ENCODE results near the gene CDPF1. TPM values are rescaled to one million over a fixed set of nuclear protein-coding genes. Genes with fewer than 3 reads are reported as not detected.

CDPF1 gene
- total and polyA plus RNA-seq, 2 experiments from 2014 or later = 10.1 to 14.5 TPM

GRCh38 chr22:46281866-46282678 lies 32.0 kb upstream of the CDPF1 start (continued):
- TF ChIP-seq REST (IDR thresholded peaks at IDR 0.05; ENCODE audit: unreplicated experiment) = no peak

- Histone ChIP-seq H3K9me2 (ENCODE audit: insufficient read depth) (no peaks in the 10 kb centered on the region), H3K4me1 (ENCODE audit: insufficient read depth) (no peaks in the 10 kb centered on the region), H4K20me1 (replicated peaks; ENCODE audit: insufficient read depth) (no peaks in the 10 kb centered on the region), H3K79me2 (replicated peaks; ENCODE audit: insufficient read depth) (no peaks in the 10 kb centered on the region), H3K4me3 (no peak overlapping the region), H3F3A (replicated peaks; ENCODE audit: low read depth) (no peaks in the 10 kb centered on the region), H2AFZ (no peak overlapping the region), H3K36me3 (ENCODE audit: insufficient read depth) (peaks cover 8% of the 10 kb centered on the region; the same call in 1 of the 2 replicates), H3K27me3 (ENCODE audit: insufficient read depth) (no peaks in the 10 kb centered on the region), H3K27ac (ENCODE audit: low read depth) (no peak overlapping the region), H3K4me2 (no peak overlapping the region)
- ATAC-seq = no peak
- TF ChIP-seq ZNF331 (CRISPR knock-in tag; IDR thresholded peaks at IDR 0.05; ENCODE audit: low read depth) (no peak), EZH2phosphoT487 (IDR thresholded peaks at IDR 0.05; ENCODE audit: unreplicated experiment) (no peak), ZNF114 (CRISPR knock-in tag; IDR thresholded peaks at IDR 0.05) (no peak), POLR2AphosphoS5 (IDR thresholded peaks at IDR 0.05; ENCODE audit: low read depth) (no peak), ZNF462 (CRISPR knock-in tag; IDR thresholded peaks at IDR 0.05) (no peak), EZH2 (IDR thresholded peaks at IDR 0.05; ENCODE audit: low read depth, unreplicated experiment) (no peak), CTCF (conservative IDR thresholded peaks at IDR 0.05; ENCODE audit: low read depth in 2 of 2) (no peak)
- H3K9me3 Mint-ChIP-seq = no peaks in the 10 kb centered on the region
- H3K27me3 Mint-ChIP-seq (ENCODE audit: insufficient read depth, low read depth, poor library complexity) = peaks cover 11% of the 10 kb centered on the region
- peak; percentile 15 for DNase-seq (ENCODE audit: low spot score)
- H3K27ac Mint-ChIP-seq = no peak overlapping the region
- no peaks in the 10 kb centered on the region for H3K4me1 Mint-ChIP-seq
- peaks cover 44% of the 10 kb centered on the region for H3K36me3 Mint-ChIP-seq (ENCODE audit: low read depth)
- H3K4me3 Mint-ChIP-seq = no peak overlapping the region
Observed at GRCh38 chr22:46280999-46281623, 31.0 kb upstream of the CDPF1 start.

All from GM23338 (cell line).